ENCODE data around the gene EXOG. TPM values are rescaled to one million over a fixed set of nuclear protein-coding genes. Genes with fewer than 3 reads are reported as not detected.

Gene EXOG
- total RNA-seq, 4 donors from 2014 or later: 14.9 to 37.8 (median 30.8) TPM

GRCh38 chr3:38526792-38527191, 30.7 kb downstream of the EXOG start:
- Histone ChIP-seq H3K9me3 (no peaks in the 10 kb centered on the region), H3K27me3 (no peaks in the 10 kb centered on the region), H3K4me3 (no peak overlapping the region), H3K36me3 (peaks cover 27 to 62% (median 50%) of the 10 kb centered on the region in 4 donors), H3K27ac (replicated peaks in 1 of 4) (no peak overlapping the region), H3K4me1 (peaks cover 0 to 4% (median 0%) of the 10 kb centered on the region in 4 donors)
- TF ChIP-seq POLR2AphosphoS5 (IDR thresholded peaks at IDR 0.05) (no peak), POLR2A (IDR thresholded peaks at IDR 0.05; ENCODE audit: low read depth) (no peak)
- DNase-seq (ENCODE audit: extremely low spot score): no peak
- intact Hi-C loops (cut with DNase I): no loop called here
- 99% methylated on average over 14 of the region's 14 CpGs for WGBS

DNA sequence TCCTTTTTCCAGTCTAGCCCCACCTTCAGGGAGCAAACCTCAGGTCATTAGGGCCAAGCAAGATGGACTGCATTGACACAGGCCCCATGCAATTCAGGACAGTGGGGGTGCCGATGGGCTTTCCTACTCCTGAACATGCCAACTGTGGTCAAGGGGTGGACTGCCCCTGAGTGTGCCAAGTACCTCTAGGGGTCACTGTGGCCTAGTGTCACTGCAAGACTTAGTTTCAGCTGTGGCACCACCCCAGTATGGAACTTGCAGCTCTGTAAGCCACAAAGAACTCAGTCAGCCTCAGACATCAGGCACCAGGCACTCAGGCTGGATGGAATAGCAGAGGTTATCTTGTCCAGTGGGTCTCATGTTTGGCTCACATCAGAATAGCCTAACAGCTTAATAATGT, 32.3 kb downstream of the EXOG start:
- WGBS: no CpG with 5 or more reads among the region's 1 CpG
- H3K4me1 ChIP-seq: peaks cover 0 to 3% (median 0%) of the 10 kb centered on the region in 4 donors
- no peak for TF ChIP-seq EP300 (IDR thresholded peaks at IDR 0.05)
- TF ChIP-seq POLR2A (IDR thresholded peaks at IDR 0.05; ENCODE audit: low read depth): no peak
- H3K9me3 ChIP-seq: no peaks in the 10 kb centered on the region
- no peaks in the 10 kb centered on the region for H3K27me3 ChIP-seq
- intact Hi-C loops (cut with DNase I): no loop called here
- H3K36me3 ChIP-seq: peaks cover 27 to 59% (median 40%) of the 10 kb centered on the region in 4 donors
- no peak for DNase-seq (ENCODE audit: extremely low spot score)
- H3K4me3 ChIP-seq: no peak overlapping the region
- no peak overlapping the region for H3K27ac ChIP-seq (replicated peaks in 1 of 4)

- no peak for DNase-seq (ENCODE audit: extremely low spot score)
- intact Hi-C loops (cut with DNase I): no loop called here
- TF ChIP-seq CTCF (IDR thresholded peaks at IDR 0.05) (no peak), POLR2AphosphoS5 (IDR thresholded peaks at IDR 0.05) (no peak), EP300 (IDR thresholded peaks at IDR 0.05) (no peak), POLR2A (IDR thresholded peaks at IDR 0.05; ENCODE audit: low read depth) (no peak)
- WGBS: 63% methylated on average over 3 of the region's 3 CpGs
- Histone ChIP-seq H3K4me1 (peaks cover 0 to 3% (median 0%) of the 10 kb centered on the region in 4 donors), H3K27me3 (no peaks in the 10 kb centered on the region), H3K4me3 (no peak overlapping the region), H3K9me3 (no peaks in the 10 kb centered on the region), H3K27ac (replicated peaks in 1 of 4) (no peak overlapping the region), H3K36me3 (peaks cover 0 to 45% (median 12%) of the 10 kb centered on the region in 4 donors)
Observed at GRCh38 chr3:38532529-38532928, 36.4 kb downstream of the EXOG start.

DNA sequence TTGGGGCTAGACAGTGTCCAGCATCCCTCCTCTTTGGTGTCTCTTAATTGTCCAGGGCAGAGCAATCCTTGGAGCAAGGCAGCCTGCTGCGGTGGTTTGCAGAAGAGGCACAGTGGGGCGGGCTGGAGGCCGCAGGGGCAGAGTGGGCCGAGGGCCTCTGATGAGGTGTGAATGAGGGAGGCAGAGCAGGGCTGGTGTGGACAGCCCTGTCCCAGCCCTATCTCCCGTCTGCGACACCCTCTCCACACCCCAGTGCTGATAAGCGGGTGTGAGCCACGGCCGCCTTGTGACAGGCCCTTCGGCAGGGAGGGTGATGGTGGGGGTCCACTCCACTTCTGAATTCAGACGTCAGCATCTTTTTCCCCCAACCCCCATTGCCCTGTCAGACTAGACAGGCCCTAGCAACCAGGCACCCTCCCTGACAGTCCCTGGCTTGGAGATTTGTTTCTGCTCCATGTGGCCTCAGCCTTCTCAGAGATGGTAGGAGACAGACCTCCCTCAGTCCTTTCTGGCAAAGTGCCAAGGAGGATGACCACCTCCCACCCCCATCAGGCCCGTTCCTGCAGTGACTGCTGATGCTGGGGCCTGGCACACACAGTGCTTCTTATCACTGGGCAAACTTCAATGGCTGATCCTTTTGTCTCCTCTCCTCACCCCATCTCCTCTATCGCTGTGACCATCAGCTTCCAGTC, 37.3 kb downstream of the EXOG start:
- Histone ChIP-seq H3K4me1 (peaks cover 0 to 6% (median 0%) of the 10 kb centered on the region in 4 donors), H3K27me3 (no peaks in the 10 kb centered on the region), H3K9me3 (no peaks in the 10 kb centered on the region), H3K4me3 (no peak overlapping the region), H3K27ac (replicated peaks in 1 of 4) (no peak overlapping the region), H3K36me3 (peaks cover 0 to 36% (median 6%) of the 10 kb centered on the region in 4 donors)
- intact Hi-C loops (cut with DNase I): no loop called here
- 79% methylated on average over 5 of the region's 13 CpGs for WGBS
- TF ChIP-seq CTCF (IDR thresholded peaks at IDR 0.05) (no peak), POLR2AphosphoS5 (IDR thresholded peaks at IDR 0.05) (no peak), EP300 (IDR thresholded peaks at IDR 0.05) (no peak), POLR2A (IDR thresholded peaks at IDR 0.05; ENCODE audit: low read depth) (no peak)
- DNase-seq (ENCODE audit: extremely low spot score): peak; percentile 64

DNA sequence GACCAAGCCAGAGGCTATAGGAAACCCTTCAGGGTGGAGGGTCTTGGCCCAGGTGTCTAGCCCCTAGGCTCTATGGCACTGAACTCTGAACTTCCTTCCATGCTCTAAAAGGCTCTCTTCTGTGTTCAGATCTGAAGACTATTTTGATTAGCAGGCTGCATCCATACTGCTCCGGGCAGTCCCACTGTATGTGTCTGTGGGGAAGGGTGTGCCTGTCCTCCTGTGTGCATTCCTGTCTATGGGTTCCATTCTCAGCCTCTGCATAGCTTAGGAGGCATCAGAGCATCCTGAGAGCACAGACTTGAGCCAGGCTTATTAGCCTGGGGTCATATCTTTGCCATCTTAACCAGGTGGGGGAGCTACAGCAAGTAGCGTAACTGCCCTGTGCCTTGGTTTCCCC, 38.0 kb downstream of the EXOG start:
- no peak for TF ChIP-seq CTCF (IDR thresholded peaks at IDR 0.05)
- no peak for TF ChIP-seq EP300 (IDR thresholded peaks at IDR 0.05)
- TF ChIP-seq POLR2AphosphoS5 (IDR thresholded peaks at IDR 0.05): no peak
- TF ChIP-seq POLR2A (IDR thresholded peaks at IDR 0.05; ENCODE audit: low read depth): no peak
- Histone ChIP-seq H3K4me1 (peaks cover 0 to 14% (median 0%) of the 10 kb centered on the region in 4 donors), H3K36me3 (peaks cover 0 to 35% (median 6%) of the 10 kb centered on the region in 4 donors), H3K27me3 (no peaks in the 10 kb centered on the region), H3K4me3 (no peak overlapping the region), H3K9me3 (no peaks in the 10 kb centered on the region), H3K27ac (replicated peaks in 1 of 4) (no peak overlapping the region)
- DNase-seq (ENCODE audit: extremely low spot score): peak; percentile 26
- 88% methylated on average over 2 of the region's 2 CpGs for WGBS
- intact Hi-C loops (cut with DNase I): no loop called here
